Activated CD4-positive, alpha-beta T cell treated with anti-CD3 and anti-CD28 coated beads, Interleukin-2, amount 50 U/mL, for 16 hours (primary cell): ENCODE data around the gene SCN4B.

Experiments used
- DNase-seq: peaks from one replicate; pipeline ENCODE4 v3.0.0-alpha.2; 2020

The SCN4B gene

DNA sequence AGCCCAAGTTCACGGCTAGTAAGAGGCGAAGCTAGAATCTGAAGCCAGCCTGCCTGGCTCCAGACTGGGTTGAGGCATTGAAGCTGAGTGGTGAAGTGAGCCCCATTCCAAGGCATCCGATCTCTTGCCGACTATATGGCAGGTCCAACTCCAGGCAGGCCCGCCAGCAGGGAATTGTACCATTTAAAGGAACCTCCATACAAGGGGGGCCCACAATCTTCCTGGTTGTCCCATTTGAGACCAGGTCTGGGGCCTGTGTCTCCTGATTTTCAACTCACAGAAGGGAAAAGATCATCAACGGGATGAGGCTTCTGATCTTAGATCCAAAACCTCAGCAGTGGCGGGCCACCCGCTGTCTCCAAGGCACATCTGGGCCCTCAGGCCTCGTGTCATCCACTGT lies 19.7 kb upstream of the SCN4B start:
- DNase-seq: no peak

DNA sequence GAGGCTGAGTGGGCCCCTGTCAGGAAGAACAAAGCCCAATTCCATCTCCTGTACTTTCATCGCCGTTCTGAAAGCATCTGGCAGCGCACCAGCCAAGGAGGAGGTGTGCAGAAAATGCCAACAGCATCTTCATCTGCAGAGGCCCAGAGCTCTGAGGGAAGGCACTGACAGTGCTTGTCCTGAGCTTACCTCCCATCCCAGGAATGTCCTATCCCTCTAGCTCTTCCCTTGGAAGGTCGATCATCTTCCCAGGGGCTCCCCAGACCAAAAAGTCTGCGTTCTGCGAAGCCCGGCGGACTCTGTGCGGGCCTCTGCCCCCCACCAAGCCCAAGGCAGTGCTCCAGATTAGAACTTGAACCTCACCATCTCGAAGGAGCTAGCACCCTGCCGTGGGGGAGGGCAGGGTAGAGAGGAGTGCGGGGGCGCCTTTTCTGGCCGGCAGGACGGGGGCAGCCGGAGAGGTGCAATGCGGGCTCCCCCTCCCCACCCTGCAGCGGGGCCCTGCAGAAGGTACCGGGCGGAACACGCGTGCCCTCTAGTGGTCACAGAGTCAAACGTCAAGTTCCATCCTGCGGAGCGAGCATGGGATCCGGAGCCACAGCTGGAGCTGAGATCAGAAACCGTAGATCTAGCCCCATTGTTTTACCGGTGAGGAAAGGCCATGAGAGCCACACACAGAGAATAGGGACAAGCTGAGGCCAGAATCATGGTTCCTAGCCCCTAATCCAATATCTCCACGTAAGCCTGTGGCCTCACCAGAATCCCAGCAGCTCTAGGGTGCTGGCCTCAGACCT lies 18.8 kb upstream of the SCN4B start:
- DNase-seq: peak; percentile 71

DNA sequence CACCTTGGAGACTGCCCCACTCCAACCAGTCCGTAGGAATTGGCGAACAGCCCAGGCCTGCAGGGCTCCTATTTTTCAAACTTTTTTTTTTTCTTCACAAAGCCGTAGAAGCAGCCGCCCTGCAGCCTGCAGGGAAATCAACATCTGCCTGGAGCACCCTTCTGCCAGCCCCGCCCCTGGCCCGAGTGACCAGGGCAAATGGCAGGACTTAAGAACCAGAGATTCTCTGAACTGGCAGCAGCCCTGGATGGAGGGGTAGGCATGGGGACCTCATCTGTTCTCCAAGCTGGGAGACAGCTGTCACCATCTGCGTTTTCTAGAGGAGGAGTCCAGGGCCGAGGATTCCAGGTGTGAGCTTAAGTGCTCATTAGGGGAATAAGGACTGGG lies 18.3 kb upstream of the SCN4B start:
- no peak for DNase-seq

DNA sequence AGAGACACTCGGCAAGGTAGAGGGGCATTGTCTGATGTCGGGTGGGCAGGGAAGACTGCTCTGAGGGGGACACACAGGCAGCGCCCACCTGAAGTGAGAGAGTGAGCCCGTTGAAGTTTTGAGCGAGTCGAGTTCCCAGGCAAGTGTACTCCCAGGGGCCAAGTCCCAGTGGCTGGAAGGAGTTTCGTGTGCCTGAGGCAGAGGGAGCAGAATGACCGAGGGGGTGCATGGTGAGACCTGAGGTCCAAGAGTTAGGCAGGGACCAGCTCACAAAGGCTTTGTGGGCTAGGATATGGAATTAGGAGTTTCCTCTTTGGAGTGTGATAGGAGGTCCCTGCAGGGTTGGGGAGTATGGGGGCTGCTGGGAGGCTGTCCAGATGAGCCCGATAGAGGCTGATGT lies 17.6 kb upstream of the SCN4B start:
- no peak for DNase-seq

DNA sequence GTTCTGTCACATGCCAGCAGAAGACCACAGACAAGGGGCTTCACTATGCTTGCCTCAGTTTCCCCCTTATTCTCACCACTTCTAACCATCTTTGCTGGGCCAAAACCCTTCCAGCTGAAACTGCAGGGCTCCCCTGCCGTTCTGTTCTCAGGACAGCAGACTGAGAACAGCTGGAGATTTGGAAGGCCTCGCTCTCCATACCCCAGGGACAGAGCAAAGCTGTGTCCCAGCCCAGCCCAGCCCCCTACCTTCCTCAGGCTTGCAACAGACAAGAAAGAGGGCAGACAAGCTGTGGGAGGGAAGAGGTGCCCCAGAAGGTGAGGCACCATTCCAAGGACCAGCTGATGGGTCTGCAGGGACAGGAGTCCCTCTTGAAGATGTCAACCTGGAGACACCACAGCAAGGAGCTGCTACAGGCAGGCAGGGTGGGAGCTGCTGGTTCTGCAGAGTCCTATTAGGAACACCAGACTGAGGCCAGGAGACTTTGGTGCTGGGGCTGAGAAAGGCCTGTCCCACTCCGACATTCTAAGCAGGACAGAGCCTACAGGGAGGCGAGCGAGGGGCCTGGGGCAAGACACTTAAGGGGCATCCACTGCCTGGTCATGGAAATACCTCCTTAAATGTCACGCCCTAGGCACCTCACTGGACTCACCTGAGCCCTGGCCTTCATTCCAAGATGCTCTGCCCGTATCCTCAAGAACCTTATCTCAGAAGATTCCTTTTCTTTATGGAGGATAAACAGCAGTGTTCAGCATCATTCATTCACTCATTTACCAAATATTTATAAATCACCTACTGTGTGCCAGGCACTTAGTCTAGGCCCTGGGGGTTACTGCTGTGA lies 16.9 kb upstream of the SCN4B start:
- DNase-seq: no peak

DNA sequence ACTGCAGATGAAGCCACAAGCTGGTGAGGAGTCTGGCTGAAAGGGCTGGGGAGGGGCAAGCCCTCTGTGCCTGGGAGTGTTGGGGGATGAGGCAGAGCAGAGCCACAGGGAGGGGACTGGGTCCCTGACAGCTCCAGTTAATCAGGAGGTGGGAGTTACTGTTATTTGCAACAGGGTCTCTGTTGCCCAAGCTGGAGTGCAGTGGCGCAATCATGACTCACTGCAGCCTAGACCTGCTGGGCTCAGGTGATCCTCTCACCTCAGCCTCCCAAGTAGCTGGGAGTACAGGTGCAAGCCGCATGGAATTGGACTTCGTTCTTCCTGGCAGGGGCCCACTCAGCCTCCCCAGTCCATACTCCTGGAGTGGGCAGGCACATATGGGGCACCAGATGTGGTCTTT lies 16.1 kb upstream of the SCN4B start:
- no peak for DNase-seq

DNA sequence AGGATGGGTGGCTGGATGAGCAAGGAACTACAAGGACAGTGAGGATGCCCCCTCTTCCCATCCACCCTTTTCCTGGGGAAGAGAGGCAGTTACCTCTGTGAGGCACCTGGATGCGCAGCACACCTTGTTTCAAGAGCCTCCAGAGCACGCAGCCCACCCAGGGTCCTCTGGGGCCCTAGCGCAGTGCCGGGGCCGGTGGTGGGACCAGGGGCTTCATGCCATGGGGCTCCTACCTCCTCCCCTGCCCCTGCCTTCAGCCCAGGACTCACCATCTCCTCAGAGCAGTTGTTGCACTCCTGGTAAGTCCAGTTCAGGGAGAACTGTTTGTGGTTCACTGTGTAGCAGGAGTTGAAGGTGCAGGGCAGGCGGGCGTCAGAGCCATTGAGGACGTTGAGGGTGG lies 15.7 kb upstream of the SCN4B start:
- DNase-seq: no peak

DNA sequence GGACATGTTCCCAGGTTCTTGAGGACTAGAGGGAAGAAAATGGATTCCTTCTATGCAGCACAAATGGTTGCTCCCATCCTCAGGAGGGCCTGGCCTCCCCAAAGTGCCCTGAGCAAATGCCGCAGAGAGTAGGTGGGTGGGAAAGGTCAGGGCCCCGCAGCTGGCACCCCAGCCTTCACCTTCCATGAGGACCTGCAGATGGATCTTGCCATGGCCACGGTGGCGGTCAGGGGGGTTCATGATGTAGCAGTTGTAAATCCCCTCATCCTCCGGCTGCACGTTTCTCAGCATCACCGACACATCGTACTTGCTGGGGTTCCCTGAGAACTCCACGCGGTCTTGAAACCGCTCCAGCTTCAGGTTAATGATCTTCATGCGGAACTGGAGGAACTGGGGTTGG lies 15.3 kb upstream of the SCN4B start:
- no peak for DNase-seq

DNA sequence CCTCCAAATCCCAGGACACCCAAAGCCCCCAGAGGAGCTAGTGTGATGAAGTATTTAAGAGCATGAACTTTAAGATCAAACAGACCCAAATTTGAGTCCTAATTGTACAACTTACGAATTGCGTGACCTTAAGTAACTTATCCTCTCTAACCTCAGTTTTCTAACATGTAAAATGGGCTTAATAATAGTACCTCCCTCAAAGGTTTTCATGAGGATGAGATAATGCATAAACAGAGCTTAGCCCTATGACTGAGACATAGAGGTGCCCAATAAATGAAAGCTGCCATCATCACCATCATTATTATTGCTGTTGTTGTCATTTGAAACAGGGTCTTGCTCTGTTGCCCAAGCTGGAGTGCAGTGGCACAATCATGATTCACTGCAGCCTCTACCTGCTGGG lies 14.6 kb upstream of the SCN4B start:
- no peak for DNase-seq

DNA sequence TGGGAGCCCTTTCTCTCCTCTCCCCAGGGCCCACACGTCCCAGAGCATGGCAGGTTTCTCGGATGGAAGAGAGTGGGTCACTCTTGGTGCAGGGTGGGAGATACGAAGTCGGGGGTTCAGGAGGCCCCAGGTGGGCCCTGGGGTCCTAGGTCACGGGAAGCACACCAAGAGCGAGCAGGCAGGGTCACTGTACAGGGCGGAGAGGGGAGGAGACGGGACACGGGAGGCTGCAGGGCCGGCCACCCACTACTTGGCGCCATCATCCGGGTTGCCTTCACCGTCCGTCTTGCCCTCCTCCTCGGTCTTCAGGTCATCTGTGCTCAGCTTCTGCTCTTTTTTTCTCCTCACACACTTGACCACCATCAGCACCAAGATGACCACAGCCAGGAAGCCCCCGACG lies 14.0 kb upstream of the SCN4B start:
- DNase-seq: no peak

DNA sequence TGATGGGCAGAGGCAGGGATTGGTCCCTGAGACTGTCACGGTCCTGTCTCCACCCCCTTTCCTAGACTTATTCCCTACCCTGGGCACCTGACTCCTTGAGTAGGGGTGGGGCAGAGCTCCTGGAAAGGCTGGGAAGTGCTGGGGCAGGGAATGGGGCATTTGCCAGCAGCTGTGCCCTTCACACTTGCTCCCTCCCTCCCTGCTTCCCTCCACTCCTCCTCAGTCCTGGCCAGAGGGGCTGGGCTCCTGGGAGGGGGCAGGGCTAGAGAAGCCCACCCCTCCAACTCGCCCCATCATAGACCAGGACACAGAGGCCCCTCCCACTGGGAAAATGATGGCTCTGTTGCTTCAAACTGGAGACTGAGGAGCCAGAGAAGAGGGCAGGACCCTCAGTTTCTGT lies 12.3 kb upstream of the SCN4B start:
- no peak for DNase-seq

DNA sequence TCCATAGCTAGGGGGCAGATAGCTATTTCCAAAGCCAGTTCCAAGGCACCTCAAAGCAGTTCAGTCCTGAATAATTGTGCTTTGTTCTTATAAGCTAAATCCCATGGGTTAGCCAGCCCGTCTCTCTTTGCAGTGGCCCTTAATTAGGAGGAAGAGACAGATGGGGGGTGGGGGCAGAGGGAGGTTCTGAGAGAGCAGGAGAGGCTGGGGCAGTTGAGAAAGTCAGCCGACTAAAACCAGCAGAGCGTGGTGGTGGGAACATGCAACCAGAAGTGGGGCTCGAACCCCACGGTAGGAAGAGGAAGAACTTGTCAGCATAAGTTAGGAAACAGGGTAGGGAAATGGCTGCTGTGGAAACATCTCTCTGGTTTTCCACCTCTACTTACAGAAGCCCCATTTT lies 10.9 kb upstream of the SCN4B start:
- DNase-seq: no peak

DNA sequence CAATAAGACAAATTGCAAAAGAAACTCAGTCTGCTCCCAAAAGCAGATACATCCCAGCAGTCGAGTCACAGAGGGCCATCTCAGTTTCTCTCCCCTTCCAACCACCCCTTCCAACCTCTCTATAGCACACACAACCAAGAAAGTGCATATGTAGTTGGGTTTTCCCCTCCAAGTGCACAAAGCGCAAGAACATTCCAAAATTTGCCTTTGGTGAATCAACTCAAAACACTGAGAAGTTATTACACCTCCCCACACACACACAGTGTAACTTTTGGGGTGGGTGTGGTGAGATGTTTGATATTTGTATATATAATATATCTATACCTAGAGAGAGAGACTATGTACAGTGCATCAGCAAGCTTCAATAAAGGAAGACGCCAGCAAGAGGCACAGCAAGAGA lies 10.2 kb upstream of the SCN4B start:
- no peak for DNase-seq

DNA sequence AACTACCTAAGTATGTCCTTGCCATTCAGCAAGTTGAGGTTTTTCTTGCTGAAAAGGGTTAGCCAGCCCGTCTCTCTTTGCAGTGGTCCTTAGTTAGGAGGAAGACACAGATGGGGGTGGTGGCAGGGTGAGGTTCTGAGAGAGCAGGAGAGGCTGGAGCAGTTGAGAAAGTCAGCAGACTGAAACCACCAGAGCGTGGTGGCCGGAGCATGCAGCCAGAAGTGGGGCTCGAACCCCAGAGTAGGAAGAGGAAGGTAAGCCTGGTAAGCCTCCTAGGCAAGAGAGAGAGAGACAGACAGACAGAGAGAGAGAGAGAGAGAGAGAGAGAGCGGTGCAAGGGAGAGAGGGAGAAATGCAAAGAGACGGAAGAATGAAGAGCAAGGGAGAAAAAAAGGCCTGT lies 9.2 kb upstream of the SCN4B start:
- no peak for DNase-seq

DNA sequence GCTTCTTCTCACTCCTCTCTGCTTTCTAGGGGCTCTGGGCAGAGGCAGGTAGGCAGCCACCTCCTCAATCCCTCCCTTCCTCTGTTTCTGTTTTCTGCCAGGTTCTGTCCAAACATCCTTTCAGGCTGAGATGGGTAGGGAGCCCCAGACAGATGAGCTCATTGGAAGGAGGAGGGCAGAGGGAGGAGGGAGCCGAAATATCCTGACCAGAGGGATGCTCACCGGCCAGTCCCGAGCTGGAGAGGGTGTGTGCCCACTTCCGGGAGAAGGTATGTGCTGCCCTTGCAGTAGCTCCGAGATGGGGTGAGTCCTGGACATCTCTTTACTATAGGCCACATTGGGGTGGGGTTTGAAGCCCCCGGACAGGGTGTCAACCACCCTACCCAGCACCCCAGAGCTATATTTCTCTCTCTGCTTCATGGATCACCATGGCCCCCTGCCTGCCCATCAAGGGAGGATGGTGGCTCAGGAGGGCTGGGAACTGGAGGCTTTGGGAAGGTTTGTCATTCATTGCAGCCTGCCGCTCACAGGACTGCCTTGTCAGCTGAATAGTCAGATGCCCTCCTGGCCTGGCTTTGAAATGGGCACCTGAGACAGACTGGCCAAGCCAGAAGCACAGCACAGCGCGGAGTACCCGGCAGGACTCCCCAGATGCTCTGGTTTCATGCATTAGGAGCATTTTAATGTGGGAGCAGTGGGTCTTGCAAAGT lies 4.7 kb upstream of the SCN4B start:
- no peak for DNase-seq

DNA sequence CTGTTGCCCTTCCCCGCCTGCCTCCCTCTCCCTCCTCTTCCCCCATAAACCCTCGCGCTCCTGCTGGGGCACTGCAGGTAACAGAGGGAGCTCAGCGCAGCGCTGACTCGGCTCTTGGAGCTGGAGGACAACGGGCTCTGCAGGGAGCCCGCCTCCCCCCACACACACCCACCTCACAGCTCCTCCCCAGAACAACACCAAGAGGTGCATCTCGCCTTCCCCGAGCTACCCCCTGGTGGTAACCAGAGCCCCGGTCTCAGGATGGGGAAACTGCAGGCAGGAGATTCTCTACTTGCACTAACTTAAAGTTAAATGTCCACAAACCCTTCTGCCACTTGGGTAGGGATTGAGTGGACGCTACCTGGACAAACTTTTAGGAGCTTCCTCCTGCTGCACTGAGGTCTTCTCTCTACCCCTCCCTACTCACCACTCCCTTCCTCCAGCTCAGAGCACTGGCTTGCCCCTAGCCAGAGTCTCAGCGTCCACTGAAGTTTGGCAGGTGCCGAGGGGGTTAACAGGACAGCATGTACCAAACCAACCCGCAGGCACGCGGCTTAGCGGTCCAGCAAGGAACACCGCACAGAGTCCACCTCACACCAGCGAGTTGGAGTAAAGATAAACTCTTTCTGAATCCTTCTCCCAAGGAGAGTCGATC lies 4.0 kb upstream of the SCN4B start:
- DNase-seq: peak; percentile 7

DNA sequence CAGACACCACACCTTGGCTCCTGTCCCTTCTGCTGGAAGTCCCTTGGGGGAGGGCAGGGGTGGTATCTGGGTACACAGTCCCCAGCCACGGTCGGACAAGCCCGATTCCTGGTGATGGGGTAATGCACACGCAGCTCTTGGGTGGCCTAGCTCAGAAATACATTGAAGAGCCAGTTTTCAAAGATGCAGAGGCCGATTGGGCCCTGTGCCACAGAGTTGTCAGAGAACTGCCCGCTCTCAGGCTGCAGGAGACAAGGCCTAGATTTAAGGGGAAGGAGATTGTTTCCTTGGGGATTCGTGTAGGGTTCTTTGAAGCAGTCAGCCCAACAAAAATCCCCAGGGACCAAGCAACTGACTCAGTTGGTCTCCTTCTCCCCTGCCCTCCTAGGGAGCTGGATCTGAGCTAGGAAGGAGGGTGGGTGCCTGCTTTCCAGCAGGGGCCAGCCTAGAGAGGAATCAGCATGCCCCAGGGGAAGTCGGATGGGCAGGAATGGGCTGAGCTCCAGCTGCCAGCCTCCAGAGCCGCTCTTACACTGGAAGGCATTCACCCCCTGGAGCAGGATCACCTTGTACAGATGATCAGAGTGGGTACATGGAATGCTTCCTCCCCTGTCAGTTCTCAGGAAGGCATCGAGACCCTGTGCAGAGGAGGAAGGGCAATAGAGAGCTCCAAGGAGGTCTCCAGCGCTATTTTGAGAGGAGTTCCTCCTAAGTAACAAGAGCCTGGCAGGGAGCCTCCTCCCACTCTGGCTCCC lies 3.3 kb upstream of the SCN4B start:
- DNase-seq: no peak

DNA sequence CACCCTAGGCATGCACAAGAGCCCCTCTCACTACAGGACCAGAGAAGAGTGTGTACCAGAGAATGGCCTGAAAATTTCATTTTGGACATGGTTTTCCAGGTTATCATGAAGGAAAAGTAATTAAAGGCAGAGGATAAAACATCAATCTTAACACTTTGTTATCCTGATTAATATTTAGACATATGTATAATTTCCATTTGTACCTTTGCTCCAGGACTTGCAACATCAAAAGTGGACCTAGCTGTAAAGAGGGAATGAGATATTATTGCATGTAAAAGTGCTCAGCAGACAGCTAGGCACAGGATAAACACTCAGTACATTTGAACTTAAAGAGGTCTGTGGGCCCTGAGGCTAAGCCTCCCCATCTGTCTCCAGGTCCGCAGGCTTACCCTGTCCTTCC lies 2.0 kb upstream of the SCN4B start:
- no peak for DNase-seq

DNA sequence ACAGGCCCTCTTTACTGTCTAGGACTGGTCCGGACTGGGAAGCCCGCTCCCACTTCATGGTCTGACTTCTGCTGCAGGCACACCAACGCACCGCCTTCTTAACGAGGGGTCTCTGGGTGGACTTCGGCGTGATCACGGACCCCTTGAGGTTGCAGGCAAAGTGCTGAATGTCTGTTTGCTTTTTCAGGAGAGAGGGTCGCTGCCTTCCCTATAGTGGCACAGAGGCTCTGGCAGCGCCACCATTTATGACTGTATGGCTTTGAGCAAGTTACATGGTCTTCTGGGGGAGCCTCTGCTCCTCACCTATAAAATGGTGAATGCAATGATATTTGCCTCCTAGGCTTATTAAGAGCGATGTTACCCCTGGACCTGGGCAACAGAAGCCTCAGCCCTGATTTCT lies 1.4 kb upstream of the SCN4B start:
- DNase-seq: no peak

DNA sequence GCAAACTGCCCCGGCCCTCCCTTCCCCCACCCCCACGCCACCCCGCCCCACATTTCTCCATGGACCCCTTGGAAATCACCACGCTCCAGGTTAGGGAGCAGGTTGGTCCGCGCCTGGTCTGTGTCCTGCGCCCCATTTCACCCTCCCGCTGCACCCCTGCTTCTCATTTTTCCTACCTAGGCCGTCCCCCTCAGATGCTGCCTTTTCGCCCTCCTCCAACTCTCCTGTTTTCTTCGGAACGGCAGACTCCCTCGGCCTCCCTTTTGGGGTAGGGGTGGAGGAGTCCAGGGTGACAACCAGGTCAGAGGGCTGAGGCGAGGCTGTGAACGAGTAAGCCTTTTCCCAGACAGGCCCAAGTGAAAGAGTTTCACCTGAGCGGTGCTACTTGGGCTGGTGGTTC lies 893 bp upstream of the SCN4B start:
- DNase-seq: no peak

DNA sequence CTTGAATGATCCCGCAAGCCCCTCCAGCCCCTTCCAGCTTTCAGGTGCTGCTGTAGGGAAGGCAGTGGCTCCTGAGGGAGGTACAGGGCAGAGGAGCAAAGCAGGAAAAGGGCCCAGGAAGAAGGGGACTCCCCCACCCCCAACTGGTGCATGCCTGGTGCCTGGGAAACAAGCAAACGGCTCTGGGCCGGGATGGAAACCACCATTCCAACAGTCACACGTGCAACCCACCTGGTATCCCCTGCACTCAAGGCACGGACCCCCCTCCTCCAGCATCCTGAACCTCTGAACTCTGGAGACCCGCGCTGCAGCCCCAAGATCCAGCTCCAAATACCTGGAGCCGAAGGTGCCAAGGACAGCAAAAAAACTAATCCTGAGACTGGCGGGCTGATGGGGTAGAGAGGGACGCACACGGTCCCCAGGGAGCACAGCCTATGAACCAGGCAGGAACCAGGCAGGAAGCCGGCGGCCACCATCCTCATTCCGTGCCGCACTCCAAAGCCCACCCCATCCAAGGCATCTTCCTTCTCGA lies 537 bp downstream of the SCN4B start:
- no peak for DNase-seq

DNA sequence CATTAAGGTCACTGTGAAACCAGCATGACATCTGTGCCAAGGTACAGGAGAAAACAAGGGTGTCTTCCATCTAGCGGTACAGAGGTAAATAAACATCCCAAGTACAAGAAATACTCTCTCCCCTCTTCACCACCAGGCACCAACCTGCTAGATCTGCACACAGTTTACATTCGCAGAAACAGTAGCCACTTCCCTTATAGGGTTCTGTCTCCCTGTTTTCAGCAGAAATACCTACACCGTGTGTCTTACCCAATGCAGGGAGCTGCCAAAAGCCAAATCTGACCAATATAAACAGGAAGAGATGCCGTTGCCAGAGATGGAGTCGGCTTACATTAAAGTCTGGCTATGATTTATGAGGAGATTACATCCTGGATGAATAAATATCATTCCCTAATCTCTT lies 1.2 kb downstream of the SCN4B start:
- DNase-seq: no peak
